GM19035 (cell line): ENCODE data around the gene ITGB8.

ENCODE experiments used
- ATAC-seq: cut with Tn5 transposase; IDR thresholded peaks from one replicate; pipeline ENCODE4 v1.9.1; 2021; ENCODE audit not compliant: unreplicated experiment

Gene ITGB8

DNA sequence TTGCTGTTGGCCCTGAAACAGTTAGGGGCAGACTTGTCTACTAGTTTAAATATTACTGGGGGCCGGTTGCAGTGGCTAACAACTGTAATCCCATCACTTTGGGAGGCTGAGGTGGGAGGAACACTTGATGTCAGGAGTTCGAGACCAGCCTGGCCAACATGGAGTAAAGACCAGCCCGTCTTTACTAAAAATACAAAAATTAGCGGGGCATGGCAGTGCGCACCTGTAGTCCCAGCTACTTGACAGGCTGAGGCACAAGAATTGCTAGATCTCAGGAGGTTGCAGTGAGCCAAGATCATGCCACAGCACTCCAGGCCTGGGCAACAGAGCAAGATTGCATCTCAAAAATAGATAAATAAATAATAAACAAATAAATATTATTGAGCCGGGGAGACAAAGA lies 7.6 kb downstream of the ITGB8 start:
- no peak for ATAC-seq

DNA sequence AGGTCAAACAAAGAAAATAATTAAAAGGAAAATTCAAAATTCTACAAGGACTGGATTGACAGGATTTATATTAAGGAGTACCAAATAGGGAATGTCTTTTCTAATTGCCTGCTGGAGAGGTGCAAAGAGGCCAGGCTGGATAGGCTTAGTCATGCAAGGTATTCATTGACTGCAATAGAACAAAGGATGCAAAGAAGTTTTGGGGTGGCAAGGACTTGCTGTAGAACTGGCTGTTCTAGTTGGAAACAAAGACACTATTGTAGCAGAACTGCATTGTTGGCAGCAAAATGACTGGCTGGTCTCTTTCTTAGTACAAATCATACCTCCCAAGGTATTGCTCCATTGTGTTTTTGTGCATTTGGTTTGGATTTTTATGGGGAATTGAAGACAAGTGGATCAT lies 10.1 kb downstream of the ITGB8 start:
- no peak for ATAC-seq

DNA sequence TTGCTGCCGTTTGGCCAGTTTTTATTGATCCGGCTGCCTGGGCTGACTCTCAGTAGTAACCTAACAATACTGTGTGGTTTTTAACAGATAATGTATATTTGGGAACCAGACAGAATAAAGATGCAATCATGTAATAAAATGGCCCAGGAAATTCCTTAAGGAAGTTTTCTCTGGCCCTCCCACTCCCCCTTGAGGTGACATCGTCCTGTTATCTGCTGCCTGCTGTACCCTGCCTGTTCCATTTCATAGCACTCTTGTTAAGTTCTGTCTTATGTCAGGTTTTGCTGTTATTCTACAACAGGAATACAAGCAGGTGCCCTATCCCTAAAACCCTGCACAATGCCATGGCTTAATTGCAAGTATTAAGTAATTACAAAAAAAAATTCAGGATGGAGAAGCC lies 12.5 kb downstream of the ITGB8 start:
- ATAC-seq, result no peak

DNA sequence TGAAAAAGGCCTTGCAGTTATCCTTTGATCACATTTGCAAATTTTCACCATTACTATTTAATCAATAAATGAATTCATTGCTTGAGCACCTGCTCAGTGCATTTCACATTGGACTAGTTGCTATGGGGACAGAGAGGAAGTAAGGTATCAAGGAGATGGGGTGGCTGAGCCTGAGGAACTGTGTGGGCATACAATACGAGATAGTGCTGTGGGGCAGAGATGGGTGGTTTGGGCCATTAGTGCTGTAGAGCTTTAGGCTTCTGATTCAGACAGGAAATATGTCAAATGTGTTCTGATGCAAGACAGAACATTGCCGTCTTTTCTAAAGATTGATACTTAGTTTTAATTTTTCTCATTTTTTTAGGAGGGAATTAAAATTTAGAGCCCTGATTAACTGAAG lies 13.2 kb downstream of the ITGB8 start:
- ATAC-seq, result no peak

DNA sequence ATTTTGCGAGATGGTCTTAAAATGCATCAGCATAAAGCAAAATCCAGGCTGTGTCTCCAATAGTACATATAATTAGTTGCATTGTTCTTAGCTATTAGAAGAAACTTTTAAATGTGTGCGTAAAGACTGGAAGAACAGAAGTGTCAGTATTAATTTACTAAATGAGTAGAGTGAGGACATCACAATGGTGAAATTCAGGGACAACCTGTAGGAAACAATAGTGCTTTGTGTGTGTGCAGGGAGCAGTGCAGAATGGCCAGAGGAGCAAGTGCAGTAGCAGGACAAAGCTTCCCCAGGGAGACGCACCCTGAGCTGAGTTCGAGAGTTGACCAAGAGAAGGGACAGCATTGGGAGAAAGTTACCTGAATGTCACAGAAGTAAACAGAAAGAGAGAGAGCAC lies 13.7 kb downstream of the ITGB8 start:
- no peak for ATAC-seq

DNA sequence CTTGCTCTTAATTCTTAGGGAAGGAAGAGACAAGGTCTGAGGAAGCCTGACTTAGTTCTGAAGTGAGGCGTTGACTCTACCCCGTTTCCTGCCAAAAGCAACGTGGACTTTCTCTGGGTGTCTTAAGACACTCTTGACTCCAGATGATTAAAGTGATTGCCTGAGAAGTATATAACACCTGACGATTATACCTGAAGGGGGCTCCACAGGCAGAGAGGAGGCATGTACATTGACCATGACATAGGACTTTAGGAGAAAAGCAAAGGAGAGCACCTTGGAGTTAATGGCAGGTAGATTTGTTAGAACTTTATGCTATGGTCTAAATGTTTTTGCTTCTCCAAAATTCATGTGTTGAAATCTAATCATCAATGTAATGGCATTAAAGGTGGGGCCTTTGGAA lies 15.9 kb downstream of the ITGB8 start:
- no peak for ATAC-seq

DNA sequence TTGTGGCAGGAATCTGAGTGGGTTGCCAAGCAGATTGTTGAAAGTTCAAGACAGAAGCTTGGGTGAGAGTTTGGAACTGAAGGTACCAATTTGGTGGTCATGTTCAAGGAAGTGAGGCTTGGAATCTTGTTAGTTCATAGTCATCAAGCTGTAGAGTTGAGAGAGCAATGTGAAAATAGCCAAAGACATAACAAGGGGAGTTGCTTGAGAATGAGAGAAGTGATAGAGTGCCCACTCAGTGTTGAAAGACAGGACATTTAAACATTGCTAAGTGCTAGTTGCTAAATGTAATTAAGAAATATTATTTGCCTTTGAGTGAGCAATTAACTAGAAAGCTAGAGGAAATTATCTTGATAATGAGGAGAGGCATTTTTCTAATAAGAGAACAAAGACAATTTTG lies 17.0 kb downstream of the ITGB8 start:
- no peak for ATAC-seq

DNA sequence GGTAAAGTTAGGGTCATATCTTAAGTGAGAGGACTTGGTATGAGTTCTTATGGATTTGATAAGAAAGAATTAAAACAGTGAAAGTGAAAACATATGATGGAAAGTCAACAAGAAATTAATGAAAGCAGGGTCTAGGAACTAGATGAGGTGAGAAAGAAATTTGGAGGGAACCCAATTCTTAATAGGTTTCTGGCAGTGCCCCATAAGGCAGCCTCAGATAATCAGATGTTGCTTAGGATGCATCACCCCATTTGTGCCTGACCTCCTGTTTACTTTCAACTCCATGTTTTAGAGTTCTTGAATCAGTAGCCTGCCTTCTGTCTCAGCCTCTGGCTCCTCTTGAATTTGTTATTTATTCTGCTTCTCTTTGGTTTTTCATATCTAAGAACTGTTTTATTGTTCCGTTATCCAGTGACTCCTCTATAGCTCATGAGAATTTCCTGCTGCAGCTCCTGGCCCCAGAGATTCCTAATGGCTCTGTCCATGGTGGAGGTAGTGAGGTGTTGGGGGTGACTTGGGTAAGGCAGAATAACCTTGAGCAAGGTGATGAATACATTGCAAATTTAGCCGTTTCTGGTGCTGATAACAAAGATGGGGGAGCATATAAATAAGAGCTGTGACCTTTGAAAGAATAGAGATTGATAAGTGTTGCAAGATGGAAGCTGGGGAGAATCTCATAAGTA lies 17.6 kb downstream of the ITGB8 start:
- no peak for ATAC-seq

DNA sequence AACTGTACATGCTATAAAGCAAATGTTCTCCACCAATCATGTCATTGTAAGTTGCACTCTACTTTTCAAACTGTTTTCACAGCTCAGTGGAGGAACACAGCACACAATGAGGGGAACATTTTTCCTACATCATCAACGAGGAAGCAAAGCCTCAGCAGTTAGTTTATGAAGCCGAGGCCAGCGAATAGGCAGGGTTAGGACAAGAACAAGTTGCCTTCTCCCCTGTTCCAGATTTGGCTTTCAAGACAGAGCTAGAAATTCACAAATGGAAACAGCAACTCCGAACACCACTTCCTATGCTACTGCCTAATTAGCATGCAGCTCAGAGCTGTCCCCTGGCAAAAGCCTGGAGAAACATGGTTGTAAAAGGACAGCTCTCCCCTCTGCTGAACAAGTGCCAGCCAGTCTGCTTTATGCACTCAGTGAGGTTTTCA lies 19.8 kb downstream of the ITGB8 start:
- no peak for ATAC-seq

DNA sequence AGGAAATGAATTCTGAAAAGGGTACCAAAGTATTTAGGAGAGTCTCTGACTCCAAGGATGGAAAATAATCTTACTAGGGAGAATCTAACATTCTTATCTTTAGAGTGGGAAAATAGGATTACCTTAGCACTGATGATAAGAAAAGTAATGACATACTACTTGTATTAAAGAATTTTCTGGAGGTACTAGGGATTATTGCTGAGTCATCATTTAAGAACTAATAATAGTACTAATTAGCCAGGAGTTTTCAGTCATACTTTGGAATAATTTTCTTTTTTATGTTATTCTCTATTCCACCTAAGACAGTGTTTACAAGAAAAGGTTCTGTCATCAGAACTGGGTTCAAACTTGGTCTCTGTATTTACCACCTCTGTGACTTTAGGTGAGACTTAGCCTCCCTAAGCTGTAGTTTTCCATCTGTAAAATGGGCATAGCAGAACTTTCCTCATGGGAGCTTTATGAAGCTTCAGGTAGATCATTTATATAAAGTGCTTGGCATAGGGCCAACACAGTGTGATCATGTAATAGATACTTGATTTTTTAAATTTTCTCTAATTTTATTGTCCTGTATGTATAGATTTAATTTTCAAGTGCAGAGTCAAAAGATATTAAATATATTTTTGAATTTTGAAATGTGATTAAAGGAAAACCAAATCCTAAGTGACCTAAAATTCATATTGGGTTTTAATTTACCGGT lies 20.4 kb downstream of the ITGB8 start:
- ATAC-seq, result no peak

DNA sequence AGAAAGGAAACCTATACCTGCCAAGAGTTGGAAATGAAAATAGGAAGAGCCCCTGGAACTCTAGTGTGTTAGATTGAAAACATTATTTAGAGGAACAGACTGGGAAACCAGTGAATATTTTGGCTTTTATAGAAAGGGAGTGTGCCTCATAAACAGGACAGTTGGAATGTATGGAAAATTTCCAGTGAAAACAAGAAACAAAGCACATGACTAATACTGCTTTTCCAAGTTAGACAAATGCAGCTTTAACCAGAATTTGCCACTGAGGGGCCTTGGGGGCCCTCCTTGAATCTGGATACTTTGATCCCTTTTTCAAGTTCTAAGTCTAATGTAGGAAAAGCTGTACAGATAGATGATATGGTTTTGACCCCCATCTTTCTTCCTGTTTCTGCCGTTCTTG lies 21.2 kb downstream of the ITGB8 start:
- no peak for ATAC-seq

DNA sequence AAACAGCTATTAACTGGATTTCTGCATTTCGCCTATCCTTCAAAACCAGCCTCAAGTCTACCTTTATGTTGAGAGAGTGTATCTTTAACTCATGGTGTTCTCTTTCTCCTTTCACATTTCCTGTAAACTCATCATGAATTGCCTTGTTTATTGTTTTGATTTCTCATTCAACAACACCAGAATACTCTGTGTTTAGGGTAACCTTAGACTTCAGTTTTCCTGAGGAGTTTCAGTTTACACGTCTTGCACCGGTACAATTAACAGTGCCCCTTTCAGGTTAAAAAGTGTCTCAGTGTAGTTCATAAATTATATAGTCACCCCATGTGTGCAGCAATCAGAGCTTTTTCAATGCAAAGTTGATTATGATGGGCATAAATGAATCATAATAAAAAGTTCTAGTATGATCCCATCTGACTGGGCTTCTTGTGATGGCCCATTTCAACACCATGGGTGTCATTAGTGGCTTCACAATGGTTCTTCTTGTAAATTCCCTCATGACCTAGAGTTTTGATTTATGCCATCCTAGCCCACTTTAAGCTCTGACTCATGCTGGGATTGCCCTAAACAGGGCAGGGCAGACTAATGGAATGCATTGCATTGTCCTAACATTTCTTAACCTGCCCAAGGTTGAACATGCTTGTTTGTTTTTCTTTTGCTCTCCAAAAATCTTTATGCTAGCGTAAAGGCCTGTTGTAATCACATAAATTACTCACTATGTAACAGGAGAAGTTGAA lies 22.0 kb downstream of the ITGB8 start:
- ATAC-seq, result no peak

DNA sequence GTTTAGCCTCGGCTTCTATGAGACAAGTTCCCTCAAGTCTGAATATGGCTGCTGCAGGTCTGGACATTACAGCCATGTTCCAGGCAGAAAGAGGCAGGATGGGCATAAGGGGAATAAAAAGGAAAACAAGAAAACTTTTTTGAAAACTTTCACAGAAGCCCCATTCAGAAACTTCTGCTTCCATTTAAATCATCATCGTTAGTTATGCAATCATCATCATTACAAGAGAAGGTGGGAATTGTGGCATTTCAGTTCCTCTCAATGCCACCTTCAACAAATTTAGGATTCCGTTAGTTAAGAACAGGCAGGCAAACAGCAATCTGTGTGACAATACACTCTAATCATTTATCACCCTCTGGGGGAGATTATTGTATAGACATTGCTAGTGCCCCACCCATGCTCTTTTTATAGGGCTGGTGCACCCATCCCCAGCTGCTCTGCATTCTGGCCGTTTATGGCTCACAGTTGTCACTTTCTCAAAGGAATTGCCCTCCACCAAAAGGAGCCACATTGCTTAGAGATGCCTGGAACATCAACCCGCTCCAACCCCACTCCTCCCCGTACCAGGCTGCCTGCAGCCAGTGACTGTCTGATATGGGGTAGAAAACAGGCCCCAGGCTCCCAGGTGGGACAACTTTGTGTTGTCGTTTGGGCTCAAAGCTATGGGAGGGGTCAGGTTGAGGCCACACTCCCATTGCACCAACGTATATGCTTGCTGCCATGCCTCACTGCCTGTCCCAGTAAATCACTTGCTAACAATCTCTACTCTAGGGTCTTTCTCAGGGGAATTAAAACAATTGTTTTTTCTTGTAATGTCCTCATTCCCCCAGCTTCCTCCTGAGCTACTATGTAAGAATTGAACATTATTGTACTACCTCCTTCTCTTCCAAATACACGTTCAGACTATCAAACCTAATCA lies 24.2 kb downstream of the ITGB8 start:
- no peak for ATAC-seq

DNA sequence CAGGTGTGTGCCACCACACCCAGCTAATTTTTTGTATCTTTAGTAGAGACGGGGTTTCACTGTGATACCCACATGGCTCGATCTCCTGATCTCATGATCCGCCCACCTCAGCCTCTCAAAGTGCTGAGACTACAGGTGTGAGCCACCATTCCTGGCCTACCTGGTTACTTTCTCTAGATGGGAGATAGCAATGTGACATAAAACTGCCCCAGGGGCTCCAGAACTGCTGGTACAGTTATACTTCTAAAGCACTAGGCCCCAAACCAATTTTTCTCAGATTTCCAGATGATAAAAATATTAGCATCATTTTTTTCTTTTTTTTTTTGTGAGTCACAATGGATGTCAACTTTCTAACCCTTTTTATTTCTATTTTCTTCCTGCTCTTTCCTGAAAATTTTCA lies 27.4 kb downstream of the ITGB8 start:
- no peak for ATAC-seq

DNA sequence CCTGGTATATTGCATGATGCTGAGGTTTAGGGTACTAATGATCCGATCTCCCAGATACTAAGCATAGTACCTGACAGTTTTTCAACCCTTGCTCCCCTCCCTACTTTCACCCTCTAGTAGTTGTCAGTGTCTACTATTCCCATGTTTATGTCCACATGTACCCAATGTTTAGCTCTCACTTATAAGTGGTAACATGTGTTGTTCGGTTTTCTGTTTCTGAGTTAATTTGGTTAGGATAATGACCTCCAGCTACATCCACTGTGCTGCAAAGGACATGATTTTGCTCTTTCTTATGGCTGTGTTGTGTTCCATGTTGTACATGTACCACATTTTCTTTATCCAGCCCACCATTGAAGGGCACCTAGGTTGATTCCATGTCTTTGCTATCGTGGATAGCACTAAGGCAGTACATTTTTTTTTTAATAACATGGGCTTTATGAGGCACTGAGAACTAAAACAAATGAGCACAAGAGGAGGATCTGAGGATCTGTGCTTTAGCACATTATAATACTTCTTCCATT lies 28.1 kb downstream of the ITGB8 start:
- no peak for ATAC-seq

DNA sequence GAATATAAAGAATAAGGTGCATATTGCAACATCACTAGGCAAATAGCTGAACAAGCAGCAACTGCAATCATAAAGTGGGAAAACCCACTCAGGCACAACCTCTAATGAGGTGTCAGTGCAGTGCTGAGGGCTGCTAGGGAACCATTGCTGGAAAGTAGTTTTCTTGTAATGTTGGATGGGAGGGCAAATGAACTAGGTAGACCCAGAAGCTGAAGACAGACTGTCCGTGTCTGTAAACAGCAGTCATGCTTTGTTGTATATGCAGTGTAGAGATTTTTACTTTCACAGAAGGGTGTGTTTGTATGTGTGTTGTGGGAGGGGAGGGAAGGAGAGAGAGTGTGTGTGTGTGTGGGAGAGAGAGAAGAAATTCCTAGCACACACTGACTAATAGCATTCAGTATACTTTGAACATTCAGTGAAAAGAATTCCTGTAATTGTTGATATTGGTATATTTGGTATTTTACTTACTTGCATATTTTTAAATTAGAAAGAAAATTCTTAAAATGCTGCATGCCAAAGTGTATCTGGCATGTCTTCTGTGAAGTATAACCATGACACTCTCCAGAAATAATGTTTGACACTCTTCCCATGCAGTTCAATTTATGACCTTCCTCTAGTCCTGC lies 28.8 kb downstream of the ITGB8 start:
- no peak for ATAC-seq

DNA sequence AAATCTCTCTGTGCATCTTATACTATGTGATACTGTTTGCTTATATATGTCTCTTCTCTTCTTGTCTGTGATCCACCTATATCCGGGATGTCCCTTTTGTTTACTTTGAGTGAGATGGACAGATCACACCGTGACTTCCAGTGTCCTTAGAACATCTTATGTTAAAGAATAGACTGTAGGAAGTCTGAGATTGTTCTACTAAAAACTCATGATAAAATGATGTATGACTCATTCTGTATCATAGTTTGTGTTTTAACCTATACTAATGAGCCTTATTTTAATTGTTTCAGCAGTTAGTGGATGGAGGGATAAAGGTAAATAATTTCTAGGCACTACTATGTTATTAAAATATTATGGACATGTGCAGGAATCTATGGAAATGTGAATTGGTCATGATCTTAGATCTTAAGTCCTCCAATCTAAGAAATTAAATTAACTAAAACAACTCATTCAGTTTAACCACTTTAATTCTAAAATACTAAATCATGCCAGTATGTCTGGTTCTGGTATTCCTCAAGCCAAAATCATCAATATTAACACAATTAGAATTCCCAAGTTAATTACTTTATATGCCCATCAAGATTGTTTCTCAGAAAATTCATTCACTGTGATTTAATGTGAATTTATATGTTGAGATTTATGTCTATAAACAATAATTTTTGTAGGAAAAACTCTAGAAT lies 32.0 kb downstream of the ITGB8 start:
- ATAC-seq, result no peak

DNA sequence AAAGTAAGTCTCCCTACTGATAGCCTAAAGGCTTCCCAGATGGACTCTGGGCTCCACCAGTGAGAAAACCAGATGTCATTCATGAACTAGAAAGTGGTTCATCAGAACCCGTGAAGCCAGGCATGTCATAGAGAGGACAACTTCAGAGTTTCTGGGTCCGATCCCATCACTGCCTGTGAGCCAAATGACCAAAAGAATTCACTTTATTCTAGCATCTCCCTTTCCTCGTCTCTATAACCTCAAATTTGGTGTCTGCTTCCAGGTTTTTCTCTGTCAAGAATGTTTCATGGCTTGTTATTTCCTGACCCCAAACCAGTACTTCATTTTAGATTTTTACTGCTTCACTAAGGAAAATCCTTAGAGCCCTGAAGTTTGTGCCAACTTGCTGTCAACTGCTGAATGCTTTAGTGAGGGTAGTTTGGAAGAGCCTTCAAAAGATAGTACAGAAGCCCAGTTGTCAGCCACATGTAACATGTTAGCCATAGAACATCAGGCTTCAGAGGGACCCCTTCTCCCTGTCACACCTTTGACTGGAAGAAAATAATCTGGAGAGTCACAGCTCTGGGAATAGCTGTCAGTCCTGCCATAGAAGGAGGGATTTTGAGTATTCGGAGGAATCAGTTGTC lies 34.0 kb downstream of the ITGB8 start:
- ATAC-seq, result no peak

DNA sequence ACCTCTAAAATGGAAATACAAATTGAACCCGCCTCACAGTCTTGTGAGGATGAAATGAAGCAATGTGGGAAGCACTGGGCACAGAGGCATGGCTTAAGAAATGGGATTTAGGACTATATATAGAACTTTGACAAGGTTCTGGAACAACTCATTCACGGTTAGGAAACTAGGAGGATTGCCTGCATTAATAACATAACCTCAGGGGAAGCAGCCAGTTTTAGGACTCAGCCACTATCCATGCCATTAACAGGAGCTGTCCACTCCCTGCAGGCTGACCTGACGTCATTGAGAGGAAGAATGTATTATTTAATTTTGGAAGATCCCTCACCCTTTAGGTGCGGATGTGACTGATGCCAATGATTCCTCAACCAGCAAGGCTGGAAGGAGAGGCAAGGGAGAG lies 34.8 kb downstream of the ITGB8 start:
- ATAC-seq, result no peak
